Fibroblast of skin of scalp (primary cell): ENCODE results near the gene TLR2. TPM values are rescaled to one million over a fixed set of nuclear protein-coding genes. Genes with fewer than 3 reads are reported as not detected.

Experiments
- DNase-seq: peaks from one replicate; pipeline ENCODE4 v3.0.0-alpha.2; 2013
- polyA plus RNA-seq, 2 experiments: library from polyadenylated mRNA; unstranded; fragments of 120-200 nt; gene quantifications; one replicate each; pipeline ENCODE4 v1.2.1, GENCODE V29; 2013; ENCODE audit not compliant: insufficient read length in 2 of 2

Gene TLR2
- 0.10 TPM for polyA plus RNA-seq (2013, experiment 1 of 2; ENCODE audit: insufficient read length)
- polyA plus RNA-seq (2013, experiment 2 of 2; ENCODE audit: insufficient read length): 0.20 TPM

- peak; percentile 20 for DNase-seq
These were observed at the start of gene TLR2 for GRCh38 chr4:153684182-153684970. TSS of gene TLR2 (plus strand) at chr4:153684280. CDS start at chr4:153702908, 18,628 bp downstream.

DNA sequence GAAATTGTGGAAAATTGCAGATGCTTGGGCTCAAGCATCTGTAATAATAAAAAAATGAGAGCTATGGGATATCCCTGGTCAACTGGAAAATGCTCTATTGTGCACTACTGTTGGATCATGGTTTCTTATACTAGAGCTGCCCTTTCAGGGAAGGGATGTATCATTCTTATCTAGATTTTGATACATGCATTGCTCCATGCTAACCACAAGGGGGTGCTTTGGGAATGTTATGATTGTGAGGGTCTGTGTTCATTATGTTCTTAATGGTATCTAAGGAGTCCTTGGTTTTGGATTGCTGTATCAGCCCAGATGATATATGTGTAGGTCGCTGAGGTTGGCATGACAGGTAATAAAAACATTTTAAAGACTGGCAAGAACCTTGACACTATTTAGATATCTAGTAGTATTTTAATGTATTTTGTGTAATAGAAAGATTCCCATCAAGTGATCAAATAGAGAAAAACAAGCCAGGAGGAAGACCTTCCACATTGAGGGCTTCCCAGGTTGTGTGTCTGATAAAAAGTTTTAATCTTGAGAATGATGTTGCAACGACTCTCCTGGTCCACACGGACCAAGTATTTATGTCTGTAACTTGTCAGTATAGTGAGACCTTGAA is 49.2 kb upstream of the TLR2 start:
- peak; percentile 32 for DNase-seq

GRCh38 chr4:153635846-153636245 is 48.2 kb upstream of the TLR2 start:
- no peak for DNase-seq

DNA sequence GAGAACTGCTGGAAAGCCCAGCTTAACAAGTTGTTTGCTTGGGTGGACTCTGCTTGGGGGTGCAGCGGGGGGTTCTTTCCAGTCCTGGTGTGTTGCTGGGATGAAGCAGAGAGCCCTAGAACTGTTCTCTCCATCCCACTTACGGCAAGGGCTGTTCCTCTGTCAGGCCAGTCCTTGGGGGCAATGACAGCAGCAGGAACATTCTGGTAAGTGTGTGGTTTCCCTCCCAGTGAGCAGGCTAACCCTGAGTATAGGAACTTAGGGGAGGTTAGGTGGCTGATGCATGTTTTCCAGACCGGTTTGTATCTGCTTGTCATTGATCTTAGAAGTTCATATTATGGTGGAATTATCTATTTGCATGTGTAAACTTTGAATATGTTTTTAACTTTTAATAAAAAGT is 46.9 kb upstream of the TLR2 start:
- DNase-seq: no peak

- DNase-seq: no peak
These were observed 46.1 kb upstream of the TLR2 start for GRCh38 chr4:153638011-153638410.

GRCh38 chr4:153638999-153639398 is 45.1 kb upstream of the TLR2 start:
- DNase-seq: no peak

- DNase-seq: no peak
These were observed 44.0 kb upstream of the TLR2 start for GRCh38 chr4:153639833-153640802.

GRCh38 chr4:153641532-153641931 is 42.5 kb upstream of the TLR2 start:
- DNase-seq: no peak

- peak; percentile 61 for DNase-seq
These were observed 40.4 kb upstream of the TLR2 start for GRCh38 chr4:153643406-153644383.

- DNase-seq: no peak
These were observed 38.9 kb upstream of the TLR2 start for GRCh38 chr4:153645183-153645582.

DNA sequence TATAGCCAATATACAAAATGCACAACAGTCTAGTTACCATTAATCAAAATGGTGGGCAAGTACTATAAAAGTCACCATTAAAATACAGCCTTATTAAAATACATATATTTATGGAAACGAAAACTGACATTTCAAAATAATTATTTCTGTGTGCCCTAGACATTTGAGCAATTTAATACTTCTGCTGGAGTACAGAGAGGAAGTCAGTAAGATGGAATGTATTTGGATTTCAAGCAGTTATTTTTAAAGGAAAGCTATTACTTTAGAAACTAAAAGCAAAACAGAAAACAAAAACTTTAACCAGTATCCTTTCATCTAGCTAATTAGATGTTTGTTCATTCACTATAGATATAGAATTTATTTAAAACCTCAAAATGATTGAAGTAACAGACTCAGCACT is 37.8 kb upstream of the TLR2 start:
- no peak for DNase-seq

GRCh38 chr4:153646978-153647377 is 37.1 kb upstream of the TLR2 start:
- DNase-seq: no peak

GRCh38 chr4:153647975-153648374 is 36.1 kb upstream of the TLR2 start:
- DNase-seq: no peak

DNA sequence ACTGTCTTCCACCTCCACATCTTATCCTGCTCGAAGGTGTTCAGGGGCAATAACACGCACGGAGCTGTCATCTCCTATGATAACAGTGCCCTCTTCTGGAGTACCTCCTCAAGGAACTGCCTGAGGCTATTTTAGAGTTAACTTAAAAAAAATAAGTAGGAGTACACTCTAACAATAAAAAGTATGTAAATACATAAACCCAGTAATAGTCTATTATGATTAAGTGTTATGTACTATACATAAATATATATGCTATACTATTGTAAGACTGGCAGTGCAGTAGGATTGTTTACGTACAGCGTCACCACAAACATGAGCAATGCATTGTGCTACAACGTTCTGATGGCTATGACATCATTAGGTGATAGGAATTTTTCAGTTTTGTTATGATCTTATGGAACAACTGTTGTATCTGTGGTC is 34.5 kb upstream of the TLR2 start:
- DNase-seq: no peak

DNA sequence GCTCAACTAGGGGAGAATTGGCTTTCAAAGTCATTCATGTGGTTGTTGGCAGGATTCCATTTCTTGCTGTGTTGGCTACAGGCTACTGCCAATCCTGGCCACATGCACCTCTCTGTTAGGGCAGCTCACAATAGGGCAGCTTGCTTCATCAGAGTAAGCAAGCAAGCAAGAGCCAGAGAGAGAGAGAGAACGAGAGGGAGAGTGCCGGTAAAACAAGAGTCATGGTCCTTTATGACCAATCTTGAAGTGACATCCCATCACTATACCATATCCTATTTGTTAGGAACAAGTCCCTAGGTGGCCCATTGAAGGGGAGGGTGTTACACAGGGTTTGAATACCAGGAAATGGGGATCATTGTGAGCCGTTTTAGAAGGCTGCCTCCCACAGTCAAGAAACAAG is 33.0 kb upstream of the TLR2 start:
- DNase-seq: no peak

GRCh38 chr4:153651587-153651986 is 32.5 kb upstream of the TLR2 start:
- no peak for DNase-seq

- DNase-seq: no peak
These were observed 31.9 kb upstream of the TLR2 start for GRCh38 chr4:153652051-153652784.

GRCh38 chr4:153655002-153655541 is 29.0 kb upstream of the TLR2 start:
- DNase-seq: peak; percentile 19

DNA sequence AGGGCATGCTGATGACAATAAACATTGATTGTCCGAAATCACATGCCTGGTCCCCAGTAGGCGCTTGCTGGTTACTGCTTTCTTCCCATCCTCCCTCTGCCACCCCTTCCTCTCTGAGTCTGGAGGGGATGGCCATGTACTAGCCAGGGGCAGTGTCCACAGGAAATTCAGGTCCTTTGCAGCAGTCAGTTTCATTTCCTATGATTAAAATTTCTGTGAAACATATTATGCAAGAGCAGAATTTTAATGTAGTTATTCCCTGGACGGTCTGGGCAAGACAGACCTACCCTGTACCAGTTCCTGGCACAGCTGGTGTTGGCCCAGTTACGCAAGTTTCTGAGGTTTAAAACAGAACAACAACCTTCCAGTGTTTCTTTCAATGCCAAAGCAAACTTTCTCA is 28.2 kb upstream of the TLR2 start:
- no peak for DNase-seq

GRCh38 chr4:153661215-153661822 is 22.8 kb upstream of the TLR2 start:
- no peak for DNase-seq
